ENCODE measurements around the gene MINK1. TPM values are rescaled to one million over a fixed set of nuclear protein-coding genes. Genes with fewer than 3 reads are reported as not detected.

The MINK1 gene
- total and polyA plus RNA-seq, 7 donors, result 8.9 to 23.8 (median 19.2) TPM

GRCh38 chr17:4898351-4898750, 65.2 kb downstream of the MINK1 start:
- Histone ChIP-seq H3K4me1 (peaks cover 8% of the 10 kb centered on the region), H3K27ac (no peak overlapping the region), H3K4me3 (no peak overlapping the region), H3K9me3 (no peaks in the 10 kb centered on the region), H3K36me3 (ENCODE audit: insufficient read depth in 1 of 2, low read depth in 1 of 2) (peaks cover 0 to 40% of the 10 kb centered on the region in 2 donors), H3K27me3 (ENCODE audit: insufficient read depth in 3 of 3, low read length in 2 of 3) (peaks cover 0 to 16% (median 0%) of the 10 kb centered on the region in 3 donors)
- intact Hi-C loops (cut with DNase I), result no loop called here
- DNase-seq, result peak in 1 of 2 donors; percentile 45
- ATAC-seq, result no peak
- WGBS, 3 donors, result 84 to 89% (median 86%) methylated on average over 8 of the region's 8 CpGs
- no peak for TF ChIP-seq CTCF (IDR thresholded peaks at IDR 0.05)

- H3K27me3 ChIP-seq (ENCODE audit: insufficient read depth in 3 of 3, low read length in 2 of 3), result peaks cover 0 to 16% (median 0%) of the 10 kb centered on the region in 3 donors
- intact Hi-C loops (cut with DNase I), result no loop called here
- TF ChIP-seq CTCF (IDR thresholded peaks at IDR 0.05), result no peak
- H3K36me3 ChIP-seq (ENCODE audit: insufficient read depth in 1 of 2, low read depth in 1 of 2), result peaks cover 0 to 34% of the 10 kb centered on the region in 2 donors
- ATAC-seq (peak in 1 of 4 donors; percentile 1), DNase-seq (peak in 1 of 2 donors; percentile 55)
- peak overlapping the region; percentile 64 for H3K4me3 ChIP-seq
- no peaks in the 10 kb centered on the region for H3K9me3 ChIP-seq
- peaks cover 10% of the 10 kb centered on the region for H3K4me1 ChIP-seq
- 14 to 28% (median 19%) methylated on average over 28 to 34 of the region's 34 CpGs for WGBS, 3 donors
- no peak overlapping the region for H3K27ac ChIP-seq
Measured at GRCh38 chr17:4898927-4899326, 65.8 kb downstream of the MINK1 start.

- WGBS, 3 donors, result 11 to 26% (median 23%) methylated on average over 52 to 60 of the region's 60 CpGs
- Histone ChIP-seq H3K4me1 (peaks cover 10% of the 10 kb centered on the region), H3K27me3 (ENCODE audit: insufficient read depth in 3 of 3, low read length in 2 of 3) (peaks cover 0 to 16% (median 0%) of the 10 kb centered on the region in 3 donors), H3K27ac (no peak within 1 kb of the TSS), H3K9me3 (no peaks in the 10 kb centered on the region), H3K36me3 (ENCODE audit: insufficient read depth in 1 of 2, low read depth in 1 of 2) (peaks cover 0 to 28% of the 10 kb centered on the region in 2 donors), H3K4me3 (peak within 1 kb of the TSS; percentile 64)
- no peak for TF ChIP-seq CTCF (IDR thresholded peaks at IDR 0.05)
- ATAC-seq (peak; percentile 30 to 60 (median 47)), DNase-seq (peak; percentile 78 to 83)
- intact Hi-C loops (cut with DNase I), result loop anchor here (5.0 to 10.0 kb wide), 3 partner anchors 163 to 335 kb away; partner anchors contain the start of genes ARRB2 (in 1 of the 2) and GGT6 (in 1 of the 2)
Measured at GRCh38 chr17:4899341-4900230, 66.4 kb downstream of the MINK1 start, which contains the start of gene C17orf107. C17orf107 (plus strand) TSS chr17:4899536; CDS start chr17:4899763, 227 bp downstream.

- Histone ChIP-seq H3K4me1 (peaks cover 10% of the 10 kb centered on the region), H3K4me3 (peak overlapping the region; percentile 64), H3K9me3 (no peaks in the 10 kb centered on the region), H3K27me3 (ENCODE audit: insufficient read depth in 3 of 3, low read length in 2 of 3) (peaks cover 0 to 16% (median 0%) of the 10 kb centered on the region in 3 donors), H3K36me3 (ENCODE audit: insufficient read depth in 1 of 2, low read depth in 1 of 2) (peaks cover 0 to 19% of the 10 kb centered on the region in 2 donors), H3K27ac (no peak overlapping the region)
- intact Hi-C loops (cut with DNase I), result loop anchor here (5.0 to 10.0 kb wide), 3 partner anchors 162 to 336 kb away; partner anchors contain the start of genes ARRB2 (in 1 of the 2) and GGT6 (in 1 of the 2)
- ATAC-seq (no peak), DNase-seq (peak in 1 of 2 donors; percentile 73)
- 43 to 57% (median 53%) methylated on average over 61 to 65 of the region's 65 CpGs for WGBS, 3 donors
- TF ChIP-seq CTCF (IDR thresholded peaks at IDR 0.05), result no peak
Measured at GRCh38 chr17:4900231-4901107, 67.3 kb downstream of the MINK1 start.

Data from psoas muscle (tissue), 8 donors.